ENCODE results near the gene UTY.

The UTY gene

DNA sequence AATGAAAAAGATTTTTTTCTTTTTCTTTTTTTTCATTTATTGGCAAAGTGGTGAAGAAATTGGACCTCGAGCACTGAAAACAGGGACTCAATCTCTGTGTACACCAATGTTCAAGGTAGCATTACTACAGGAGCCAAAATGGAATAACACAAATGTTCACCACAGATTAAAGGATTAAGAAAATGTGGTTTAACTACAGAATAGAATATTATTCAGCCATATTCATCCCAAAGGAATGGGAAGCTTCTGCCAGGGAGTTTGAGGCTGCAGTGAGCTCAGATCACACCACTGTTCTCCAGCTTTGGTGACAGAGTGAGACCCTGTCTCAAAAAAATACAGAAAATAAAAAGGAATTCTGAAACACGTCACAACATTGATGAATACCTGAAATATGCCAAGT, 81.0 kb downstream of the UTY start:
- DNase-seq, result no peak

DNA sequence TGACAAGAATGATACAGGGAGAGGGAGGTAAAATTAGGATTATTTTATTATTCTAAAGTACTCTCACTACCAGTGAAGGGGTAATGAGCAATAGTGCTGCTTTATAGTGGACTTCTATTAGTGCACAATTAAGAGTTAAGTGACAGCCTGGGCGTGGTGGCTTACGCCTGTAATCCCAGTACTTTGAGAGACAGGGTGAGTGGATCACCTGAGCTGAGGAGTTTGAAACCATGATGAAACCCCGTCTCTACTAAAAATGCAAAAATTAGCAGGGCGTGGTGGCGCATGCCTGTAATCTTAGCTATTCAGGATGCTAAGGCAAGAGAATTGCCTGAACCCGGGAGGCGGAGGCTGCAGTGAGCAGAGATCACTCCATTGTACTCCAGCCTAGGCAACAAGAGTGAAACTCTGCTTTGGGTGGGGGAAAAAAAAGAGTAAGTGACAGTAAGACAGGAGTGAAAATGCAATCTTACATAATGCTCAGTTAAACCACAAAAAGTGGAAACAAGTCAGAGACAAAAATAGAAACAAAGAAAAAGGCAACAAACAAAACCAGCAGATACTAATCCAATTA, 98.6 kb downstream of the UTY start:
- DNase-seq, result no peak

- no peak for DNase-seq
Measured at GRCh38 chrY:13370868-13371800, 108.7 kb downstream of the UTY start.

GRCh38 chrY:13370245-13370644, 109.6 kb downstream of the UTY start:
- DNase-seq, result no peak

DNA sequence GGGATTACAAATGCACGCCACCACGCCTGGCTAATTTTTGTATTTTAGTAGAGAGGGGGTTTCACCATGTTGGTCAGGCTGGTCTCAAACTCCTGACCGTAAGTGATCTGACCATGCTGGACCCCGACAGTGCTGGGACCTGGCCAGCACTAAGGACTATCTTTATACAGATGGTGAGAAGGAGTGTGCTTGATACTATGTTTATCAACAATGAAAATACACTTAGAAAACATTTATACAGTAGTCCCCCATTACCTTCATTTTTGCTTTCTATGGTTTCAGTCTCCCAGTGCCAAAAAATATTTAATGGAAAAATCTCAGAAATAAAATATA, 111.4 kb downstream of the UTY start:
- no peak for DNase-seq

GRCh38 chrY:13363641-13364040, 116.2 kb downstream of the UTY start:
- no peak for DNase-seq

- DNase-seq, result no peak
Measured at GRCh38 chrY:13362662-13363061, 117.2 kb downstream of the UTY start.

DNA sequence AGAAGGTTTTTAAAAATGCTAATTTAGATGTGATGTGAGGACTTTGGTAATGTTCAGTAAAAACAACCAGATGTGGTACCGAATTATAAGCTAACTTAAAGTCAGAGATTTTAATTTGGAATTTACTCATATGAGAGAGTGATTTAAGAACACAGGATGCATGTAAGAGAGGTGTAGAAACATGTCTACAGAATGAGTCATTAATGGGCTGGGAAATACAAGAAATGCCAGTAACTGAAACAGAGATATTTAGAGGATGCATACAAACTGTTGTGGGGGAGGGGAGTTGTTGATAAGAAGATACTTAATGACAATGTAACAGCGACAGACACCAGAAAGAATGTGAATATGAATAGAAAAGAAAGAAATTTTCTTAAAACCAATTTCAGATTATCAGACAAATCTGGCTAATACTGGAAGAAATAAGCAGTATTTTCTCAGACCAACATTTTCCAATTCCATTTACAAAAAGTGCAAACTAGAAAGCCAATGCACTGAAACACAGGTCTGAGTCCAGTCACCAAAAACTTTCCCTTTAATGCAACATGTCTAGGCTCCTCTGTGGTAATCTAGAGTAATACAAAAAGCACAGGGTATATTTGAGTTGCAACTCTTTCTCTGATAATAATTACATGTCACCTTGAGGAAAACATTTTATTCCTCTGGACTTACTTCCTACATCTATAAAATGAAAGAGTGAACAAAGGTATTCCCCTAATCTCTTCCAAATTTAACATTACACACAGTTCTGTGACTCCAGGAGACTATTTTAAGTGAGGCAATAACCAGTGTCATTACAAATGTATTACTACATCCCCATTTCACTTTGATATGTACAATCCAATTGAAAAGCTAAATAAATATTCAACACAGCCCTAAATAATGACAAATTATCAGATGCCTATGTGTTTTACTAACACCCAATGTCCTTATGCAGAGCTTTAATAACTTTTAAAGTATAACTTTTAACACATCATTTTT, 117.9 kb downstream of the UTY start:
- DNase-seq, result no peak

- no peak for DNase-seq
Measured at GRCh38 chrY:13351443-13351842, 128.4 kb downstream of the UTY start.

GRCh38 chrY:13347106-13347505, 132.7 kb downstream of the UTY start:
- no peak for DNase-seq

GRCh38 chrY:13345549-13345948, 134.3 kb downstream of the UTY start:
- no peak for DNase-seq

GRCh38 chrY:13343307-13343946, 136.4 kb downstream of the UTY start:
- no peak for DNase-seq

DNA sequence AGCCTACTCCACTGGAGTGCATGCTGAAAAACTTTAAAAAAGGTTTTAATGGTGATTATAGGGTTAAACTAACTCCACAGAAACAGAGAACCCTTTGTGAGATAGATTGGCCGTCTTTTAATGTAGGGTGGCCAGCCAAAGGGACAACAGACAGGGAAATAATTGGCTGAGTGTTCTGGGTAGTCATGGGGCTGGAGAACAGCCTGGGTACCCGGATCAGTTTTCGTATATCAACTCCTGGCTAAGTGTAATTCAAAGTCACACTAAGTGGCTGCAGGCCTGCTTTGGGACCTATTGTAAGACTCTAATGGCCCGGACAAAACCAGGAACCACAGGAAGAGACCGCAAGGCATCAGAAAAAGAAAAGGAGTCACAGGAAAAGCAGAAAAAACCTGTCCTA, 139.9 kb downstream of the UTY start:
- DNase-seq, result no peak

GRCh38 chrY:13339381-13339780, 140.5 kb downstream of the UTY start:
- DNase-seq, result no peak

DNA sequence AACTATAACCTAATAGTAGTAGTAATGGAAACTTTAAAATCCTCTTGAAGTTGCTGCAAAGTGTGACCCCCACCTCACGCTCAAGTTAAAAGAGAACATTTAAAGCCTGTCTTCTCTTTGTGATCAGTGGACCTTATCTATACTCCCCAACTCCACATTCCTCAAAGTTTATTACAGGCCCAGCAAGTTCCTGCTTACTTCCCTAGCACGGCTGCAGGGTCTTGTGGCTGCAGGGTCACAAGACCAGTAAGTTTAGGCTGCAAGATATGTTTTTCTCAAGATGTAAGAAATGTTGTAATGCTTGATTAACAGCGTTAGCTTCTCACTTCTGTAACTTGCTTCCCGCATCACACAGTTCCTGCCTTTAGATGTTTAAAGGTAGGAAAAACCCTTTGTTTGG, 141.1 kb downstream of the UTY start:
- no peak for DNase-seq

GRCh38 chrY:13337934-13338333, 141.9 kb downstream of the UTY start:
- no peak for DNase-seq

- no peak for DNase-seq
Measured at GRCh38 chrY:13333791-13334190, 146.0 kb downstream of the UTY start.

DNA sequence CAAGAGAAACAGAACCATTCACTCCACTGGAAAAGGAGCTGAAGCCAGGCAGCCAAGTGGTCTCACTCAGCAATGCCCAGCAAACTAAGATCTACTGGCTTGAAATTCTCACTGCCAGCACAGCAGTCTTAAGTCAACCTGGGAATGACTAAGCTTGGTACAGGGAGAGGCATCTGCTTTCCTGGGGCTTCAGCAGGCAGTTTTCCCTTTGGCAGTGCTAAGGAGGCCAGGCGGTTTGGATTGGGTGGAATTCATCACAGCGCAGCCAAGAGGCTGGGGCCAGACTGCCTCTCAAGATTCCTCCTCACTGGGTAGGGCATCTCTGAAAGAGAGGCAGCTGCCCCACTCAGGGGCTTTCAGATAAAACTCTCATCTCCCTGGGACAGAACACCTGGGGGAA, 149.2 kb downstream of the UTY start:
- no peak for DNase-seq

DNA sequence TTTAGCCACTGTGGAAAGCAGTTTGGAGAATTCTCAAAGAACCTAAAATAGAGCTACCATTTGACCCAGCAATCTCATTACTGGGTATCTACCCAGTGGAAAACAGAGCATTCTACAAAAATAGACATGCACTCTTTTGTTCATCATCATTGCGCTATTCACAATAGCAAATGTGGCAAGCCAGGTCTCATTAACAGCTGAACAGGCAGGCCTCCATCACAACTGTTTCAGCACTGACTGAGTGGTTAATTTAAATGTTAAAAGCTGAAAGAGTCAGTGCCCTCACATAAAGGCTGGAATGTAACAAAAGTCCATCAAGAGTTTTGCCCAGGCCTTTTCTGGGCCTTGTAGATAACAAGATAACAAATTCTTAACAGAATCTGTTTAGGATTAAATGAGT, 166.9 kb downstream of the UTY start:
- no peak for DNase-seq

- no peak for DNase-seq
Measured at GRCh38 chrY:13307959-13308358, 171.9 kb downstream of the UTY start.

DNA sequence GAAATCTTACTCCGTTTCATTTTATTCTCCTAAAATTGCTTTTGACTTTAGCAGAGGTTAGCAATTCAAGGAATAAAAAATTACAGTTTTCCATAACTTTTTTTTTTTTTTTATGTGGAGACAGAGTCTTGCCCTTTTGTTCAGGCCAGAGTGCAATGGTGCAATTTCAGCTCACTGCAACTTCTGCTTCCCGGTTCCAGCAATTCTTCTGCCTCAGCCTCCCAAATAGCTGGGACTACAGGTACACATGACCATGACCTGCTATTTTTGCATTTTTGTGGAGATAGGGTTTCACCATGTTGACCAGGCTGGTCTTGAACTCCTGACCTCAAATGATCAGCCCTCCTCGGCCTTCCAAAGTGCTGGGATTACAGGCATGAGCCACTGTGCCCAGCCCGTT, 179.0 kb downstream of the UTY start:
- DNase-seq, result no peak

DNA sequence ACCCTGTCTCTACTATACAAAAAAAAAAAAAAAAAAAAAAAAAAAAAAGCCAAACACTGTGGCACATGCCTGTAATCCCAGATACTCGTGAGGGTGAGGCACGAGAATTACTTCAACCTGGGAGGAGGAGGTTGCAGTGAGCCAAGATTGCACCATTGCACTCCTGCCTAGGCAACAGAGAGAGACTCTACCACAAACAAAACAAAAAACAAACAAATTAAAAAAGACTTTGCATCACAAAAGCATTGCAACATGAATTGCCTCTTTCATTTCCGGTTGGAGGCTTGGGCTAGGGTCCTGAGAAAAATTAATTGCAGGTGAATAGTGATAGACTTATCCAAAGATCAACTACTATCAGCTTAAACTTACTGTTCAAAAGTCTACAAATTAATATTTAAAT, 180.4 kb downstream of the UTY start:
- no peak for DNase-seq

Data from CD4-positive, alpha-beta T cell treated with Interleukin-17A for 4 hours (primary cell).